IMR-90 (cell line): ENCODE measurements around the gene PKIG. TPM values are rescaled to one million over a fixed set of nuclear protein-coding genes. Genes with fewer than 3 reads are reported as not detected.

Experiments
- ATAC-seq: fragments of 200-7000 bp; cut with Tn5 transposase; 2 replicates; pipeline ENCODE4 v1.9.1; 2020; ENCODE audit warnings: low read depth, mild to moderate bottlenecking, moderate library complexity
- BruUV-seq: library from RNA; stranded (reverse); fragments of 400-500 nt; replicated peaks from 2 replicates; lab custom pipeline; 2021; lab: Mats Ljungman, UMichigan
- CTCF ChIA-PET: fragments of 300-600 bp; formaldehyde crosslinking; extraction: SDS; loops from one replicate; lab custom pipeline; 2021; ENCODE audit warnings: antibody characterized with exemption; lab: Yijun Ruan, JAX
- POLR2A ChIA-PET: fragments of 300-600 bp; sonication (Branson Sonifier 250); formaldehyde crosslinking; loops from one replicate; lab custom pipeline; 2022; ENCODE audit warnings: antibody characterized with exemption; ENCODE audit not compliant: unreplicated experiment; lab: Charles Lee
- DNase-seq: peaks from one replicate; pipeline ENCODE4 v3.0.0; 2013
- H2AFZ ChIP-seq: replicated peaks from 2 replicates; pipeline ENCODE3; 2013; ENCODE audit warnings: low read length, mild to moderate bottlenecking; ENCODE audit not compliant: poor library complexity
- H2AK5ac ChIP-seq: 2 replicates; pipeline ENCODE4 v1.6.1; 2013; ENCODE audit warnings: low read depth, low read length, inconsistent platforms
- H2AK9ac ChIP-seq: replicated peaks from 2 replicates; pipeline ENCODE3; 2013; ENCODE audit warnings: mild to moderate bottlenecking, low read depth, low read length, moderate library complexity; ENCODE audit not compliant: poor library complexity
- H2BK120ac ChIP-seq: 2 replicates; pipeline ENCODE4 v1.6.1; 2013; ENCODE audit warnings: low read depth, low read length, inconsistent platforms
- H2BK15ac ChIP-seq: 3 replicates; pipeline ENCODE4 v1.6.1; 2013; ENCODE audit warnings: low read depth, low read length, inconsistent platforms
- H2BK20ac ChIP-seq: 2 replicates; pipeline ENCODE4 v1.6.1; 2013; ENCODE audit warnings: low read depth, mild to moderate bottlenecking, inconsistent platforms, low read length, moderate library complexity
- H2BK5ac ChIP-seq: 2 replicates; pipeline ENCODE4 v1.6.1; 2013; ENCODE audit warnings: mild to moderate bottlenecking, low read depth, low read length, inconsistent platforms; ENCODE audit not compliant: poor library complexity, severe bottlenecking
- H3K14ac ChIP-seq: replicated peaks from 2 replicates; pipeline ENCODE4 v1.6.1; 2013; ENCODE audit warnings: low read depth, low read length, inconsistent platforms
- H3K18ac ChIP-seq: 2 replicates; pipeline ENCODE4 v1.6.1; 2013; ENCODE audit warnings: low read depth, low read length, control low read depth
- H3K23ac ChIP-seq: 2 replicates; pipeline ENCODE4 v1.6.1; 2013; ENCODE audit warnings: low read depth, low read length, inconsistent platforms
- H3K27ac ChIP-seq: 2 replicates; pipeline ENCODE4 v1.5.1; 2013; ENCODE audit warnings: mild to moderate bottlenecking, control low read depth, low read length; ENCODE audit not compliant: insufficient read depth
- H3K27me3 ChIP-seq: 2 replicates; pipeline ENCODE4 v1.6.1; 2013; ENCODE audit warnings: low read length; ENCODE audit not compliant: control insufficient read depth, insufficient read depth
- H3K36me3 ChIP-seq: 2 replicates; pipeline ENCODE4 v1.6.1; 2013; ENCODE audit warnings: low read length, mixed read lengths; ENCODE audit not compliant: control insufficient read depth, insufficient read depth
- H3K4ac ChIP-seq: 2 replicates; pipeline ENCODE4 v1.6.1; 2013; ENCODE audit warnings: low read depth, low read length, inconsistent platforms
- H3K4me1 ChIP-seq: 2 replicates; pipeline ENCODE4 v1.6.1; 2013; ENCODE audit warnings: low read length, mixed read lengths; ENCODE audit not compliant: control insufficient read depth, insufficient read depth
- H3K4me2 ChIP-seq: 2 replicates; pipeline ENCODE4 v1.6.1; 2013; ENCODE audit warnings: low read depth, mild to moderate bottlenecking, control low read depth, low read length, moderate library complexity
- H3K4me3 ChIP-seq: 2 replicates; pipeline ENCODE4 v1.5.1; 2013; ENCODE audit warnings: low read depth, mild to moderate bottlenecking, control low read depth, low read length, moderate library complexity; ENCODE audit not compliant: insufficient read depth
- H3K56ac ChIP-seq: 2 replicates; pipeline ENCODE4 v1.6.1; 2013; ENCODE audit warnings: low read length, inconsistent platforms; ENCODE audit not compliant: insufficient read depth; ENCODE audit errors: extremely low read depth
- H3K79me1 ChIP-seq, 2 experiments: 2 replicates each; pipeline ENCODE4 v1.6.1; 2013; ENCODE audit warnings: low read length in 2 of 2, inconsistent platforms in 1 of 2, low read depth in 1 of 2
- H3K9ac ChIP-seq: 2 replicates; pipeline ENCODE4 v1.6.1; 2013; ENCODE audit warnings: low read depth, low read length, control low read depth
- H3K9me1 ChIP-seq: 2 replicates; pipeline ENCODE4 v1.6.1; 2013; ENCODE audit warnings: low read length, inconsistent platforms; ENCODE audit not compliant: insufficient read depth
- H3K9me3 ChIP-seq: 2 replicates; pipeline ENCODE4 v1.6.1; 2013; ENCODE audit warnings: low read length; ENCODE audit not compliant: control insufficient read depth, insufficient read depth
- H4K20me1 ChIP-seq: 2 replicates; pipeline ENCODE4 v1.6.1; 2013; ENCODE audit warnings: low read length, inconsistent platforms; ENCODE audit not compliant: insufficient read depth
- H4K5ac ChIP-seq: 2 replicates; pipeline ENCODE4 v1.6.1; 2013; ENCODE audit warnings: mild to moderate bottlenecking, low read depth, low read length, control low read depth
- H4K8ac ChIP-seq, 2 experiments: 2 replicates each; pipeline ENCODE4 v1.6.1; 2013; ENCODE audit warnings: low read depth in 2 of 2, low read length in 2 of 2, control low read depth in 1 of 2, inconsistent platforms in 1 of 2
- H4K91ac ChIP-seq: 2 replicates; pipeline ENCODE4 v1.6.1; 2013; ENCODE audit warnings: low read depth, low read length, inconsistent platforms; ENCODE audit not compliant: insufficient read depth
- CHD1 ChIP-seq: IDR thresholded peaks from 2 replicates; pipeline ENCODE4 v1.6.1; 2012; ENCODE audit warnings: low read depth, low read length, improper control_type of control experiment
- ELK1 ChIP-seq: fragments of 150-350 bp; IDR thresholded peaks from 2 replicates; pipeline ENCODE4 v1.6.1; 2016; ENCODE audit warnings: low read depth, mild to moderate bottlenecking, low read length, moderate library complexity, borderline replicate concordance
- RCOR1 ChIP-seq: IDR thresholded peaks from 2 replicates; pipeline ENCODE4 v1.6.1; 2012; ENCODE audit warnings: mild to moderate bottlenecking, low read length, improper control_type of control experiment; ENCODE audit not compliant: insufficient replicate concordance
- RFX5 ChIP-seq: IDR thresholded peaks from 2 replicates; pipeline ENCODE4 v1.8.0; 2012; ENCODE audit warnings: low read depth, mild to moderate bottlenecking, low read length, moderate library complexity
- WGBS, 2 experiments: methylation state at CpG; one replicate each; pipeline versions ENCODE4 v1.1.5 to v1.1.7; 2013; ENCODE audit warnings: missing lambda C conversion rate in 2 of 2; ENCODE audit not compliant: insufficient read length in 1 of 2; ENCODE audit errors: extremely low coverage in 2 of 2; 5-methylcytosine and 5-hydroxymethylcytosine counted together
- dilution Hi-C: fragments of 300-500 bp; cut with HindIII; formaldehyde crosslinking; loops from one replicate; pipeline ENCODE4 v1.14.3; 2018; ENCODE audit warnings: low sequenced_read_pairs; ENCODE audit not compliant: unreplicated experiment
- in situ Hi-C: fragments of 300-500 bp; cut with MboI; formaldehyde crosslinking; loops from 3 replicates; pipeline ENCODE4 v1.14.3; 2019; ENCODE audit warnings: low sequenced_read_pairs, inconsistent platforms, mixed read lengths
- intact Hi-C: fragments of 100-400 bp; cut with micrococcal nuclease; formaldehyde crosslinking; loops from 2 replicates; pipeline ENCODE4 v1.10.0; 2022
- polyA plus RNA-seq, 3 experiments: library from polyadenylated mRNA; depleted of rRNA; stranded (reverse); fragments of >200 nt; gene quantifications; 2 replicates each; pipeline ENCODE4 v1.2.3, GENCODE V29; 2012; ENCODE audit warnings: low replicate concordance in 1 of 3
- total RNA-seq: library from RNA; depleted of rRNA; stranded (reverse); fragments of >200 nt; gene quantifications from 2 replicates; pipeline ENCODE4 v1.2.3, GENCODE V29; 2012

The PKIG gene
- total and polyA plus RNA-seq, 2 of the 4 experiments (the other 2 are of a cell fraction): 78.3 to 89.6 TPM

DNA sequence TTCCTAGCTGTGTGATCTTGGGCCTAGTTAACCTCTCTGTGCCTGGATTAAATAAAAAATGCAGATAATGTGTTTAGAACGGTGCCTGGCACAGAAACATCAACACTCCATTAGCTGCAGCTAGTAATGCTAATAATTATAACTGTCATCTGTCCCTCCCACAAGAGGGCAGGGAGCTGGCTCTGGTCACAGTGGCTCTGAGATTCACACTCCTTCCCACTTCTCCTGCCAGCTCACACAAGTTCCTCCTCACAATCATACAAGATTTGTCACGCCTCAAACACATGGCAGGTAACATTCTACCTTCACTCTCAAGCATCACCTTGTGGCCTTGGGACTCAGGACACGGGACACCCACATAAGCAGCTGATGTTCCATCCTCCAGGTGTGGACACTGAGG lies 66.7 kb downstream of the PKIG start:
- TF ChIP-seq ELK1: no peak
- no peak for TF ChIP-seq RFX5
- no peak for TF ChIP-seq RCOR1
- TF ChIP-seq CHD1: no peak
- CTCF ChIA-PET: interaction anchor here (0.6 kb wide), 1 partner anchor 12 kb away, joined by 3 read pairs; no protein-coding TSS in a partner anchor
- peaks cover 7% of the 10 kb centered on the region; the same call in 1 of the 2 replicates for H3K27me3 ChIP-seq
- H4K5ac ChIP-seq: no peak overlapping the region
- H2AK9ac ChIP-seq: no peak overlapping the region
- H2BK5ac ChIP-seq: no peak overlapping the region
- no peaks in the 10 kb centered on the region for H3K9me3 ChIP-seq
- H3K56ac ChIP-seq: no peak overlapping the region
- no peak overlapping the region for H3K14ac ChIP-seq
- no peak overlapping the region for H3K4me2 ChIP-seq
- H3K79me1 ChIP-seq: peaks cover 3 to 11% of the 10 kb centered on the region in 2 experiments; a peak in 2 of 4 replicates
- no peak for ATAC-seq
- POLR2A ChIA-PET: no interaction called here
- no peak for DNase-seq
- no peak overlapping the region for H2AFZ ChIP-seq
- H3K18ac ChIP-seq: no peak overlapping the region
- H4K8ac ChIP-seq: no peak overlapping the region
- H3K9me1 ChIP-seq: peaks cover 6% of the 10 kb centered on the region; the same call in 1 of the 2 replicates
- no CpG with 5 or more reads among the region's 3 CpGs for WGBS, 2 experiments
- no peak overlapping the region for H3K4me3 ChIP-seq
- in situ Hi-C loops: no loop called here
- H3K27ac ChIP-seq: no peak overlapping the region
- no peak overlapping the region for H2BK20ac ChIP-seq
- intact Hi-C loops: no loop called here
- H3K4me1 ChIP-seq: peaks cover 11% of the 10 kb centered on the region
- dilution Hi-C loops: no loop called here
- H3K36me3 ChIP-seq: no peaks in the 10 kb centered on the region
- no peak overlapping the region for H2BK120ac ChIP-seq
- BruUV-seq: no TSS peak
- H3K4ac ChIP-seq: no peak overlapping the region
- H3K9ac ChIP-seq: no peak overlapping the region
- H3K23ac ChIP-seq: no peak overlapping the region; the same call in 1 of the 2 replicates
- H2AK5ac ChIP-seq: peak overlapping the region; percentile 56; the same call in 1 of the 2 replicates
- no peaks in the 10 kb centered on the region for H4K20me1 ChIP-seq
- no peak overlapping the region for H2BK15ac ChIP-seq
- H4K91ac ChIP-seq: no peak overlapping the region
